ENCODE measurements around the gene TLE4. TPM values are rescaled to one million over a fixed set of nuclear protein-coding genes. Genes with fewer than 3 reads are reported as not detected.

Gene TLE4
- polyA plus RNA-seq, 1 of the 3 experiments (the other 2 are of a cell fraction): 40.4 TPM

DNA sequence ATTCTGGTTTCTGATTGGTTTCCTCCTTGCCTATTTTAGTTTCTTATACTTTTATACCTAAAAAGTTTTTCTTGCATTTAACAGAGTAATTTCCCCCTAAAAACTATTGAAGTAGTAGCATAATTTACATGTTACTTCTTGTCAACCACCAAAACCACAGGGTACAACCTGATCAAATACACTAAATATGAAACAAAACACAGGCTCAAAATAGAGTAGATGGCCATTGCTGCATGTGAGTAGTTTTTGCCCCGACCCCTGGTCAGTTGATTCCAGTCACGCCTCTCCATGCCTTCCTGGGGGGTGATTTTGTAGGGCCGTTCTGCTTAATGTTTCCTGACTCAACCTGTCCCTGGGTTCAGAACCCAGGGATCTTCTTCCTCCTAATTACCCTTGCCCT lies 101.8 kb downstream of the TLE4 start (continued):
- no peak for TF ChIP-seq USF2 (IDR thresholded peaks at IDR 0.05; ENCODE audit: borderline replicate concordance, low read depth, low read length)
- TF ChIP-seq YY1 (IDR thresholded peaks at IDR 0.05; ENCODE audit: low read depth): no peak
- TF ChIP-seq GATA2 (CRISPR knock-in tag; IDR thresholded peaks at IDR 0.05): no peak
- no peak for TF ChIP-seq ZBTB33 (IDR thresholded peaks at IDR 0.05; ENCODE audit: borderline replicate concordance, low read depth)

DNA sequence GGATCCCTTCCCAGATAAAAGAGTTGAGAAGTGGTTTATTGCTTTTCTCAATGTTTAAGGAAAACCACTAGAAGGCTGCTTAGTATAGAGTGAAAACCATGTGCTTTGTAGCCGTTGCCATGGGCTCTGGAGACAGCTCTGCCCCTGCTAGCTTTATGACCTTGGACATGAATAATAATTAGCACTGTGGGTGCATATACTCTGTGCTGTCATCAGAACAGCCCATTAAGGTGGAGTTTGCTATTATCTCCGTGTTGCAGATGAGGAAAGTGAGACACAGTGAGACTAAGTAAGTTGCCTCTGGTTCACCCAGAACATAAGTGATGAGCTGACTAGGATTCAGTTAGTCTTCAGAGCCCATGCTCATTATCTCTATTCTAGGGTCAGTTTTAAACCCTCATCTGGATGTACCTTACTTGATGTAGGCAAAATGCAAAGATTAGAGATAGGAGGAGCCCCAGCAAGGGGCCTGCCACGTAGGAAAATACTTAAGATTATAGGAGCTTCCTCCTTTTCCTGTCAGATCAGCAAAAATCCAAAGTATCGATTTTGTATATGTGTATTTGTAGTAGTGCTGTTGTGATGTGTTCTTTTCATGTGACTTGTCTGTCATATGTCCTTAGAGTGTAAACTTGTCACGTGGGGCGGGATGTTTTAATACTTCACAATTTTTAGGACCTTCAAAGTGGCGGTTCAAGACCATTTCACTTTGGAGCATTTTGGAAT lies 102.5 kb downstream of the TLE4 start:
- CTCF ChIA-PET: no interaction called here
- POLR2A ChIA-PET: interaction anchor here (0.6 kb wide), 1 partner anchor 34 kb away, joined by 3 read pairs; no protein-coding TSS in a partner anchor

More for the DNA sequence above, 102.5 kb downstream of the TLE4 start:
- H4K20me1 ChIP-seq (ENCODE audit: insufficient read depth): peaks cover 5% of the 10 kb centered on the region; the same call in 1 of the 2 replicates
- WGBS (ENCODE audit: low lambda C conversion rate): 98% methylated on average over 7 of the region's 7 CpGs
- no peaks in the 10 kb centered on the region for H3K27me3 ChIP-seq (ENCODE audit: insufficient read depth)
- H3K79me2 ChIP-seq (ENCODE audit: insufficient read depth): peaks cover 43% of the 10 kb centered on the region
- H3K9me2 ChIP-seq: no peaks in the 10 kb centered on the region
- no peak overlapping the region for H3K4me3 ChIP-seq (ENCODE audit: low read depth in 2 of 2, low read length in 1 of 2)
- H3K4me2 ChIP-seq: no peak overlapping the region
- TF ChIP-seq ELF1 (IDR thresholded peaks at IDR 0.05) (no peak), FOSL2 (IDR thresholded peaks at IDR 0.05; ENCODE audit: borderline replicate concordance, low read depth) (no peak), POLR2AphosphoS5 (IDR thresholded peaks at IDR 0.05; ENCODE audit: low read depth, low read length) (no peak), RAD21 (IDR thresholded peaks at IDR 0.05; ENCODE audit: low read length) (no peak), TAF1 (IDR thresholded peaks at IDR 0.05; ENCODE audit: borderline replicate concordance, low read depth, low read length) (no peak), RXRA (IDR thresholded peaks at IDR 0.05; ENCODE audit: borderline replicate concordance, low read depth) (no peak), FOXM1 (IDR thresholded peaks at IDR 0.05; ENCODE audit: low read depth) (no peak), TEAD4 (IDR thresholded peaks at IDR 0.05; ENCODE audit: borderline replicate concordance, insufficient read depth) (no peak), EP300 (IDR thresholded peaks at IDR 0.05; ENCODE audit: borderline replicate concordance in 1 of 2, low read depth in 1 of 2, low read length in 1 of 2) (no peak)
- TF ChIP-seq, protein P1, sequence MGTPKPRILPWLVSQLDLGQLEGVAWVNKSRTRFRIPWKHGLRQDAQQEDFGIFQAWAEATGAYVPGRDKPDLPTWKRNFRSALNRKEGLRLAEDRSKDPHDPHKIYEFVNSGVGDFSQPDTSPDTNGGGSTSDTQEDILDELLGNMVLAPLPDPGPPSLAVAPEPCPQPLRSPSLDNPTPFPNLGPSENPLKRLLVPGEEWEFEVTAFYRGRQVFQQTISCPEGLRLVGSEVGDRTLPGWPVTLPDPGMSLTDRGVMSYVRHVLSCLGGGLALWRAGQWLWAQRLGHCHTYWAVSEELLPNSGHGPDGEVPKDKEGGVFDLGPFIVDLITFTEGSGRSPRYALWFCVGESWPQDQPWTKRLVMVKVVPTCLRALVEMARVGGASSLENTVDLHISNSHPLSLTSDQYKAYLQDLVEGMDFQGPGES (IDR thresholded peaks at IDR 0.05; ENCODE audit: low read depth, low read length): no peak
- TF ChIP-seq, protein P2, sequence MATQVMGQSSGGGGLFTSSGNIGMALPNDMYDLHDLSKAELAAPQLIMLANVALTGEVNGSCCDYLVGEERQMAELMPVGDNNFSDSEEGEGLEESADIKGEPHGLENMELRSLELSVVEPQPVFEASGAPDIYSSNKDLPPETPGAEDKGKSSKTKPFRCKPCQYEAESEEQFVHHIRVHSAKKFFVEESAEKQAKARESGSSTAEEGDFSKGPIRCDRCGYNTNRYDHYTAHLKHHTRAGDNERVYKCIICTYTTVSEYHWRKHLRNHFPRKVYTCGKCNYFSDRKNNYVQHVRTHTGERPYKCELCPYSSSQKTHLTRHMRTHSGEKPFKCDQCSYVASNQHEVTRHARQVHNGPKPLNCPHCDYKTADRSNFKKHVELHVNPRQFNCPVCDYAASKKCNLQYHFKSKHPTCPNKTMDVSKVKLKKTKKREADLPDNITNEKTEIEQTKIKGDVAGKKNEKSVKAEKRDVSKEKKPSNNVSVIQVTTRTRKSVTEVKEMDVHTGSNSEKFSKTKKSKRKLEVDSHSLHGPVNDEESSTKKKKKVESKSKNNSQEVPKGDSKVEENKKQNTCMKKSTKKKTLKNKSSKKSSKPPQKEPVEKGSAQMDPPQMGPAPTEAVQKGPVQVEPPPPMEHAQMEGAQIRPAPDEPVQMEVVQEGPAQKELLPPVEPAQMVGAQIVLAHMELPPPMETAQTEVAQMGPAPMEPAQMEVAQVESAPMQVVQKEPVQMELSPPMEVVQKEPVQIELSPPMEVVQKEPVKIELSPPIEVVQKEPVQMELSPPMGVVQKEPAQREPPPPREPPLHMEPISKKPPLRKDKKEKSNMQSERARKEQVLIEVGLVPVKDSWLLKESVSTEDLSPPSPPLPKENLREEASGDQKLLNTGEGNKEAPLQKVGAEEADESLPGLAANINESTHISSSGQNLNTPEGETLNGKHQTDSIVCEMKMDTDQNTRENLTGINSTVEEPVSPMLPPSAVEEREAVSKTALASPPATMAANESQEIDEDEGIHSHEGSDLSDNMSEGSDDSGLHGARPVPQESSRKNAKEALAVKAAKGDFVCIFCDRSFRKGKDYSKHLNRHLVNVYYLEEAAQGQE (IDR thresholded peaks at IDR 0.05; ENCODE audit: low read depth, low read length): no peak
- H3K36me3 ChIP-seq (replicated peaks in 1 of 2; ENCODE audit: control insufficient read depth in 1 of 2, insufficient read depth in 2 of 2, low read length in 1 of 2): peaks cover 31 to 47% of the 10 kb centered on the region in 2 experiments
- no peak overlapping the region for H3K27ac ChIP-seq (ENCODE audit: low read depth in 2 of 2, low read length in 1 of 2)
- H3F3A ChIP-seq (replicated peaks; ENCODE audit: insufficient read depth): peaks cover 15% of the 10 kb centered on the region
- H3K9me3 ChIP-seq: no peaks in the 10 kb centered on the region
- no peak overlapping the region for H2AFZ ChIP-seq (ENCODE audit: low read depth)
- no peaks in the 10 kb centered on the region; a peak in 1 of 4 replicates for H3K4me1 ChIP-seq (ENCODE audit: control insufficient read depth in 1 of 2, insufficient read depth in 2 of 2, low read depth in 1 of 2, low read length in 1 of 2)
- DNase-seq: no peak
- no peak overlapping the region for H3K9ac ChIP-seq

Data from SK-N-SH (cell line).